ENCODE results near the gene NPC1.

GRCh38 chr18:23578891-23579653, 7.2 kb downstream of the NPC1 start:
- TF ChIP-seq POLR2AphosphoS5 (IDR thresholded peaks at IDR 0.05; ENCODE audit: low read depth, low read length), result no peak
- TF ChIP-seq, protein P1, sequence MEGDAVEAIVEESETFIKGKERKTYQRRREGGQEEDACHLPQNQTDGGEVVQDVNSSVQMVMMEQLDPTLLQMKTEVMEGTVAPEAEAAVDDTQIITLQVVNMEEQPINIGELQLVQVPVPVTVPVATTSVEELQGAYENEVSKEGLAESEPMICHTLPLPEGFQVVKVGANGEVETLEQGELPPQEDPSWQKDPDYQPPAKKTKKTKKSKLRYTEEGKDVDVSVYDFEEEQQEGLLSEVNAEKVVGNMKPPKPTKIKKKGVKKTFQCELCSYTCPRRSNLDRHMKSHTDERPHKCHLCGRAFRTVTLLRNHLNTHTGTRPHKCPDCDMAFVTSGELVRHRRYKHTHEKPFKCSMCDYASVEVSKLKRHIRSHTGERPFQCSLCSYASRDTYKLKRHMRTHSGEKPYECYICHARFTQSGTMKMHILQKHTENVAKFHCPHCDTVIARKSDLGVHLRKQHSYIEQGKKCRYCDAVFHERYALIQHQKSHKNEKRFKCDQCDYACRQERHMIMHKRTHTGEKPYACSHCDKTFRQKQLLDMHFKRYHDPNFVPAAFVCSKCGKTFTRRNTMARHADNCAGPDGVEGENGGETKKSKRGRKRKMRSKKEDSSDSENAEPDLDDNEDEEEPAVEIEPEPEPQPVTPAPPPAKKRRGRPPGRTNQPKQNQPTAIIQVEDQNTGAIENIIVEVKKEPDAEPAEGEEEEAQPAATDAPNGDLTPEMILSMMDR (IDR thresholded peaks at IDR 0.05), result no peak
- no peak for TF ChIP-seq REST (IDR thresholded peaks at IDR 0.05; ENCODE audit: insufficient read depth in 1 of 2, low read depth in 2 of 2, low read length in 1 of 2)

Data from Panc1 (cell line).